Right lobe of liver (tissue), 6 donors: Measurements from ENCODE around the gene GNAQ. TPM values are rescaled to one million over a fixed set of nuclear protein-coding genes. Genes with fewer than 3 reads are reported as not detected.

Source experiments
- ATAC-seq, 4 donors: fragments of 200-7000 bp; cut with Tn5 transposase; one replicate each; pipeline ENCODE4 v1.9.1; 2020; ENCODE audit warnings: mild to moderate bottlenecking in 4 of 4, moderate library complexity in 4 of 4
- DNase-seq, 3 donors: peaks; one replicate each; pipeline ENCODE4 v3.0.0-alpha.2; 2020
- H3K27ac ChIP-seq, 3 donors: fragments of 200-600 bp; one replicate each; pipeline ENCODE4 v1.8.0; 2022
- H3K27me3 ChIP-seq, 2 donors: fragments of 200-600 bp; one replicate each; pipeline ENCODE4 v1.8.0; 2022
- H3K36me3 ChIP-seq, 4 donors: fragments of 200-600 bp; sonication (generic) in 1 of 4; one replicate each; pipeline versions ENCODE4 v1.5.1 to v1.8.0; 2017 to 2022; ENCODE audit warnings: control low read depth in 1 of 4
- H3K4me1 ChIP-seq, 4 donors: fragments of 200-600 bp; sonication (generic) in 1 of 4; one replicate each; pipeline versions ENCODE4 v1.5.1 to v1.8.0; 2017 to 2022; ENCODE audit warnings: control low read depth in 1 of 4
- H3K4me3 ChIP-seq, 3 donors: fragments of 200-600 bp; one replicate each; pipeline ENCODE4 v1.8.0; 2022
- H3K9me3 ChIP-seq, 4 donors: fragments of 200-600 bp; sonication (generic) in 1 of 4; one replicate each; pipeline versions ENCODE4 v1.5.1 to v1.8.0; 2017 to 2022; ENCODE audit warnings: control low read depth in 1 of 4
- POLR2A ChIP-seq: fragments of 450-650 bp; IDR thresholded peaks from one replicate; pipeline ENCODE4 v1.6.1; 2017; ENCODE audit warnings: antibody characterized with exemption, mild to moderate bottlenecking
- WGBS: methylation state at CpG from one replicate; pipeline ENCODE4 v1.1.6; 2018; ENCODE audit warnings: low coverage, low lambda C conversion rate; ENCODE audit not compliant: insufficient coverage; ENCODE audit errors: missing lambda C conversion rate; 5-methylcytosine and 5-hydroxymethylcytosine counted together
- intact Hi-C, 2 donors: fragments of 100-400 bp; cut with DNase I; formaldehyde crosslinking; loops; one replicate each; pipeline versions ENCODE4 v1.11.2 to v1.14.1; 2022
- long read RNA-seq: library from polyadenylated mRNA; unstranded; transcript quantifications from one replicate; pipeline ENCODE4 v2.0.0, GENCODE V29; 2019
- total RNA-seq, 6 experiments: library from RNA; depleted of rRNA in 2 of 6; stranded (reverse); fragments of >200 nt in 2 of 6; fragmentation: NEBNext Ultra II Directional in 3 of 6; extraction: Animal tissue kit (Norgen Biotek cat#: 25700) in 3 of 6; gene quantifications; one replicate each; pipeline versions ENCODE4 v1.1.0 to v1.2.4, GENCODE V29; 2016 to 2023
- TF ChIP-seq, protein P1 (sequence below), 4 donors: fragments of 200-600 bp in 3 of 4; fragments of 450-650 bp in 1 of 4; IDR thresholded peaks; one replicate each; pipeline versions ENCODE4 v1.5.1 to v1.8.0; 2016 to 2022; ENCODE audit warnings: antibody characterized with exemption in 4 of 4, mild to moderate bottlenecking in 2 of 4
- donor health status: DM: no; HTN: yes; CAD: no.
- donor health status: DM: no; HTN: no; CAD: no.
- donor health status: DM: no; HTN: no; CAD: no.
- donor health status: DM: no; HTN: yes; CAD: no.
- donor health status: DM: no; HTN: yes; CAD: no.

GNAQ gene
- 10 to 100 TPM; 15.8 to 28.7 (median 21.6) TPM for total RNA-seq
- long read RNA-seq: 0 reads

GRCh38 chr9:78031444-78031892, at the start of gene GNAQ:
GNAQ (minus strand) TSS chr9:78031811; CDS start chr9:78031235, 576 bp downstream.
- peaks cover 0 to 32% (median 12%) of the 10 kb centered on the region in 4 donors for H3K4me1 ChIP-seq
- intact Hi-C loops: loop anchor here in 1 of 2 donors (10.0 kb wide), 1 partner anchor 47 kb away; no protein-coding TSS in a partner anchor
- TF ChIP-seq, protein P1, sequence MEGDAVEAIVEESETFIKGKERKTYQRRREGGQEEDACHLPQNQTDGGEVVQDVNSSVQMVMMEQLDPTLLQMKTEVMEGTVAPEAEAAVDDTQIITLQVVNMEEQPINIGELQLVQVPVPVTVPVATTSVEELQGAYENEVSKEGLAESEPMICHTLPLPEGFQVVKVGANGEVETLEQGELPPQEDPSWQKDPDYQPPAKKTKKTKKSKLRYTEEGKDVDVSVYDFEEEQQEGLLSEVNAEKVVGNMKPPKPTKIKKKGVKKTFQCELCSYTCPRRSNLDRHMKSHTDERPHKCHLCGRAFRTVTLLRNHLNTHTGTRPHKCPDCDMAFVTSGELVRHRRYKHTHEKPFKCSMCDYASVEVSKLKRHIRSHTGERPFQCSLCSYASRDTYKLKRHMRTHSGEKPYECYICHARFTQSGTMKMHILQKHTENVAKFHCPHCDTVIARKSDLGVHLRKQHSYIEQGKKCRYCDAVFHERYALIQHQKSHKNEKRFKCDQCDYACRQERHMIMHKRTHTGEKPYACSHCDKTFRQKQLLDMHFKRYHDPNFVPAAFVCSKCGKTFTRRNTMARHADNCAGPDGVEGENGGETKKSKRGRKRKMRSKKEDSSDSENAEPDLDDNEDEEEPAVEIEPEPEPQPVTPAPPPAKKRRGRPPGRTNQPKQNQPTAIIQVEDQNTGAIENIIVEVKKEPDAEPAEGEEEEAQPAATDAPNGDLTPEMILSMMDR (IDR thresholded peaks at IDR 0.05): no peak
- TF ChIP-seq POLR2A: no peak
- no peaks in the 10 kb centered on the region for H3K27me3 ChIP-seq
- peak within 1 kb of the TSS; percentile 85 to 98 (median 85) for H3K27ac ChIP-seq
- DNase-seq (no peak), ATAC-seq (no peak)
- peak within 1 kb of the TSS; percentile 63 to 72 (median 64) for H3K4me3 ChIP-seq
- 0% methylated on average over 2 of the region's 79 CpGs for WGBS
- no peaks in the 10 kb centered on the region for H3K36me3 ChIP-seq
- H3K9me3 ChIP-seq: no peaks in the 10 kb centered on the region

DNA sequence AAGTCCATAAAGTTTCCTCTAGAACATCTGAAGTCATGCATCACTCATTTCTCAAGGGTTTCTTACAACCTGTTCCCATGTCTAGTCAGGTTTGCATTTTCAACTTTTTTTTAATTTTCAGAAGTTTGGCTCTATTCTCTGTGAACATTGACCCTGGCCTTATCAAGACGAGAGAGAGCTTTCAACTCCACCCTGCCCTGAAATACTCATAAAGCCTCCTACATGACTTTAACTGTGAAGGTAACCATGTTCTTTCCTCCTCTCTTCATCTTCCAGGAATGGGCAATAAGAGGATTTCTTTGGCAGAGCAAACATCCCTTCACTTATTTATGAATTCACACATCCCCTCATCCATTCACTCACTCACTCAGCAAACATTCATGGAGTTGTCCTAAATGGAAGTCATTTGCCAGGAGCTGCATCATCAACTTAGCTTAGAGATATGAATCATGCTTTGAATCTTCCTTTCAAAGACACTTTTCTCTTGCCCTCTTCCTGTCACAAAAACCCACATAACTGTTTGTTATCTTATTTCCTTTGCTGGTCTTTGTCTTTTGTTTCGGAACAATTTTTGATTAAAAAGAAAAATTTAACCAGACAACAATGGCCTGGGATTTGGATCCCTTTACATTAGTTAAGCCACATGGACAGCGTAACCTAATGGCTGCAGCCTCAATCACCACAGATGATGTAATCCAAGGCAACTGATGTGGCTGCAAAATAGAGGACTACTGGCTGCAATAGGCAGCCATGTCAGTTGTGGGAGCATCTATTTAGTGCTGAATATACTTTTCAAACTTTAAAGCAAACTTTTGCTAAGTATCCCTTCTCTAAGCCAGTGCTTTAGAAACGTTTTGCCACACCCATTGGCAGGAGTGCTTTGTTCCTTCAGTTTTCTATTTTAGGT, 43.0 kb upstream of the GNAQ start:
- H3K4me3 ChIP-seq: no peak overlapping the region
- no peaks in the 10 kb centered on the region for H3K36me3 ChIP-seq
- ATAC-seq (no peak), DNase-seq (no peak)
- intact Hi-C loops: no loop called here
- WGBS: 23% methylated on average over 4 of the region's 4 CpGs
- TF ChIP-seq, protein P1 (IDR thresholded peaks at IDR 0.05): no peak
- no peak for TF ChIP-seq POLR2A
- H3K4me1 ChIP-seq: no peaks in the 10 kb centered on the region
- no peaks in the 10 kb centered on the region for H3K27me3 ChIP-seq
- no peak overlapping the region for H3K27ac ChIP-seq
- H3K9me3 ChIP-seq: no peaks in the 10 kb centered on the region

DNA sequence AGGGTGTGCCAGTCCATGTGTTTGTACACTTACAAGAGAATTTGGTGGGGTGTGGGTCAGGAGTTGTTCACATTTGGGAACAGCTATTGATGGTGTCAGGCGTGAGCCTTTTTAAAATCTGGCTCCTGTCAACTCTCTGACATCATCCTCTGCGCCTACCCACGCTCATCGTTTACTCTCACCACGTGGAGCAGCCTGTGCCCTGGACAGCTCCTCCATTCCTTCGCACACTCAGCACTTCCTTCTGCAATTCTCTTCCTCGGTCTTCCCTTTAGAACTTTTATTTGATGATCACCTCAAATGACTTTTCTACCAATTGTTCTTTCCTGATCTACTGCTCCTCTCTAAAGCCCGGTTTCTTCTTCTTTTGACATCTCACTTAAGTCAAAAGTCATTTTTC, 42.1 kb upstream of the GNAQ start:
- intact Hi-C loops: no loop called here
- no peak for ATAC-seq
- no peaks in the 10 kb centered on the region for H3K4me1 ChIP-seq
- H3K36me3 ChIP-seq: no peaks in the 10 kb centered on the region
- H3K9me3 ChIP-seq: no peaks in the 10 kb centered on the region
- no peak for DNase-seq
- no peak overlapping the region for H3K4me3 ChIP-seq
- 40% methylated on average over 5 of the region's 8 CpGs for WGBS
- H3K27ac ChIP-seq: no peak overlapping the region
- TF ChIP-seq, protein P1 (IDR thresholded peaks at IDR 0.05): no peak
- TF ChIP-seq POLR2A: no peak
- no peaks in the 10 kb centered on the region for H3K27me3 ChIP-seq

GRCh38 chr9:78072586-78073199, 41.1 kb upstream of the GNAQ start:
- 70% methylated on average over 3 of the region's 3 CpGs for WGBS
- no peak for ATAC-seq
- H3K27ac ChIP-seq: no peak overlapping the region

More at GRCh38 chr9:78072586-78073199, 41.1 kb upstream of the GNAQ start:
- TF ChIP-seq POLR2A: no peak
- TF ChIP-seq, protein P1 (IDR thresholded peaks at IDR 0.05): no peak
- H3K36me3 ChIP-seq: no peaks in the 10 kb centered on the region
- no peaks in the 10 kb centered on the region for H3K9me3 ChIP-seq
- DNase-seq: no peak
- intact Hi-C loops: no loop called here
- H3K4me3 ChIP-seq: no peak overlapping the region
- H3K27me3 ChIP-seq: no peaks in the 10 kb centered on the region
- H3K4me1 ChIP-seq: no peaks in the 10 kb centered on the region
